HCT116 (cell line): ENCODE data around the gene TYMS.

Experiments
- CBX3 ChIP-seq: IDR thresholded peaks from 2 replicates; pipeline ENCODE4 v1.6.1; 2012; ENCODE audit warnings: low read depth
- CTCF ChIP-seq, 3 experiments: fragments of 200-600 bp in 1 of 3; sonication (generic) in 1 of 3; IDR thresholded peaks in 2 of 3; conservative IDR thresholded peaks in 1 of 3; 2 replicates each; pipeline ENCODE4 v1.5.1; 2012 to 2017; ENCODE audit warnings: low read depth in 2 of 3, low read length in 2 of 3, antibody characterized with exemption in 1 of 3, borderline replicate concordance in 1 of 3, control low read depth in 1 of 3, mild to moderate bottlenecking in 1 of 3, mixed read lengths in 1 of 3, mixed run types in 1 of 3, moderate library complexity in 1 of 3; ENCODE audit not compliant: insufficient read depth in 1 of 3
- EGR1 ChIP-seq: IDR thresholded peaks from 2 replicates; pipeline ENCODE4 v1.6.1; 2012; ENCODE audit warnings: low read depth
- EZH2 ChIP-seq: fragments of 200-600 bp; sonication (generic); IDR thresholded peaks from 2 replicates; pipeline ENCODE4 v1.6.1; 2017; ENCODE audit warnings: antibody characterized with exemption, mixed run types
- EZH2phosphoT487 ChIP-seq: fragments of 200-600 bp; IDR thresholded peaks from 2 replicates; pipeline ENCODE4 v1.6.1; 2018; ENCODE audit warnings: antibody characterized with exemption, borderline replicate concordance
- MAX ChIP-seq: IDR thresholded peaks from 2 replicates; pipeline ENCODE4 v1.6.1; 2012
- POLR2A ChIP-seq: IDR thresholded peaks from 2 replicates; pipeline ENCODE4 v1.7.0; 2011; ENCODE audit warnings: borderline replicate concordance; ENCODE audit not compliant: insufficient read depth, insufficient read length; ENCODE audit errors: extremely low read depth
- SP1 ChIP-seq: IDR thresholded peaks from 2 replicates; pipeline ENCODE4 v1.6.1; 2012; ENCODE audit warnings: low read depth
- TCF7L2 ChIP-seq: IDR thresholded peaks from 2 replicates; pipeline ENCODE4 v1.7.0; 2011; ENCODE audit warnings: borderline replicate concordance, inconsistent platforms; ENCODE audit not compliant: insufficient read depth, insufficient read length; ENCODE audit errors: extremely low read depth
- ZBTB33 ChIP-seq: IDR thresholded peaks from 2 replicates; pipeline ENCODE4 v1.6.1; 2011; ENCODE audit warnings: mild to moderate bottlenecking, low read length, moderate library complexity; ENCODE audit not compliant: insufficient replicate concordance; ENCODE audit errors: extremely low read depth
- ZNF274 ChIP-seq: fragments of 200-500 bp; sonication (Bioruptor generic); IDR thresholded peaks from 2 replicates; pipeline ENCODE4 v1.6.1; 2014; ENCODE audit warnings: mild to moderate bottlenecking, low read depth, low read length, inconsistent platforms

- TF ChIP-seq TCF7L2 = no peak
- TF ChIP-seq CTCF (IDR thresholded peaks at IDR 0.05 in 2 of 3, conservative IDR thresholded peaks at IDR 0.05 in 1 of 3; ENCODE audit: borderline replicate concordance in 1 of 3, insufficient read depth in 1 of 3, low read depth in 2 of 3, low read length in 2 of 3) = peak in 2 of 3 experiments; percentile 18 to 19; a peak in 2 of 6 replicates
- TF ChIP-seq EZH2 = no peak
- TF ChIP-seq EGR1 = no peak
- TF ChIP-seq EZH2phosphoT487 = no peak
- no peak for TF ChIP-seq ZBTB33
- TF ChIP-seq SP1 = no peak
- no peak for TF ChIP-seq POLR2A
- no peak for TF ChIP-seq MAX
- TF ChIP-seq ZNF274 = no peak
- no peak for TF ChIP-seq CBX3
These were observed 13.0 kb upstream of the TYMS start for GRCh38 chr18:644395-645004.
